K562 (cell line): ENCODE measurements around the gene EPHA2. TPM values are rescaled to one million over a fixed set of nuclear protein-coding genes. Genes with fewer than 3 reads are reported as not detected.
A peak's percentile ranks its signal among the peaks of the same experiment; 100 is the strongest.

ENCODE experiments used
- BRF1 ChIP-seq: IDR thresholded peaks from 3 replicates; pipeline ENCODE4 v1.6.1; 2011; ENCODE audit warnings: borderline replicate concordance, mild to moderate bottlenecking; ENCODE audit not compliant: insufficient read length; ENCODE audit errors: extremely low read depth
- ELF2 ChIP-seq: fragments of 250-450 bp; sonication (Bioruptor Pico); IDR thresholded peaks from 2 replicates; pipeline ENCODE4 v1.5.0; 2021; ENCODE audit warnings: mild to moderate bottlenecking
- ETV1 ChIP-seq: fragments of 450-650 bp; conservative IDR thresholded peaks from 2 replicates; pipeline ENCODE4 v1.6.1; 2016; ENCODE audit warnings: missing genetic modification characterization, control low read depth, low read depth, missing compliant biosample characterization
- HMG20A ChIP-seq: fragments of 450-650 bp; formaldehyde crosslinking; conservative IDR thresholded peaks from 2 replicates; pipeline ENCODE4 v1.4.0; 2020; ENCODE audit warnings: mild to moderate bottlenecking, mixed read lengths
- ILK ChIP-seq: fragments of 450-650 bp; IDR thresholded peaks from 2 replicates; pipeline ENCODE4 v1.6.1; 2016; ENCODE audit warnings: missing genetic modification characterization, low read depth, mild to moderate bottlenecking, missing compliant biosample characterization, moderate library complexity, borderline replicate concordance
- KAT8 ChIP-seq: fragments of 450-650 bp; IDR thresholded peaks from 2 replicates; pipeline ENCODE4 v1.6.1; 2016; ENCODE audit warnings: low read depth, mild to moderate bottlenecking
- MTA3 ChIP-seq: fragments of 450-650 bp; formaldehyde crosslinking; IDR thresholded peaks from 2 replicates; pipeline ENCODE4 v1.6.1; 2017; ENCODE audit warnings: mild to moderate bottlenecking, borderline replicate concordance
- NFIC ChIP-seq: fragments of 450-650 bp; IDR thresholded peaks from 2 replicates; pipeline ENCODE4 v1.6.1; 2017; ENCODE audit warnings: mild to moderate bottlenecking, inconsistent platforms
- NFXL1 ChIP-seq: fragments of 450-650 bp; formaldehyde crosslinking; IDR thresholded peaks from 2 replicates; pipeline ENCODE4 v1.4.0; 2021; ENCODE audit warnings: mild to moderate bottlenecking
- NONO ChIP-seq, 2 experiments: fragments of 200-400 bp in 1 of 2; fragments of 450-650 bp in 1 of 2; formaldehyde crosslinking in 1 of 2; IDR thresholded peaks; 2 replicates each; pipeline ENCODE4 v1.6.1; 2017; ENCODE audit warnings: low read depth in 2 of 2, mild to moderate bottlenecking in 2 of 2, moderate library complexity in 2 of 2, low read length in 1 of 2
- SAFB ChIP-seq: fragments of 200-400 bp; formaldehyde crosslinking; IDR thresholded peaks from 2 replicates; pipeline ENCODE4 v1.6.1; 2017; ENCODE audit warnings: low read depth, low read length, borderline replicate concordance
- SMARCA4 ChIP-seq: fragments of 450-650 bp; IDR thresholded peaks from 2 replicates; pipeline ENCODE4 v1.6.1; 2016
- SNRNP70 ChIP-seq: fragments of 200-400 bp; formaldehyde crosslinking; optimal IDR thresholded peaks from 2 replicates; pipeline ENCODE3; 2017; ENCODE audit warnings: low read depth, low read length
- TAF1 ChIP-seq: IDR thresholded peaks from 2 replicates; pipeline ENCODE4 v1.6.1; 2011; ENCODE audit warnings: mild to moderate bottlenecking, low read length, moderate library complexity; ENCODE audit not compliant: insufficient read depth, control insufficient read depth, severe bottlenecking; ENCODE audit errors: extremely low read depth
- ZEB2 ChIP-seq: fragments of 450-650 bp; IDR thresholded peaks from 2 replicates; pipeline ENCODE4 v1.6.1; 2016
- ZNF431 ChIP-seq: sonication (generic); formaldehyde crosslinking; IDR thresholded peaks from 2 replicates; pipeline ENCODE4 v1.8.0; 2022; ENCODE audit warnings: mild to moderate bottlenecking, missing genetic modification reagents
- polyA plus RNA-seq, 8 experiments: library from polyadenylated mRNA; depleted of rRNA in 4 of 8; stranded (reverse) in 5 of 8; unstranded in 3 of 8; fragments of >200 nt; fragmentation: Nextera tagmentation in 2 of 8; fragmentation: Illumina TruSeq in 1 of 8; extraction: Ambion mirVana in 2 of 8; extraction: Trizol in 1 of 8; gene quantifications; 2 replicates each; pipeline versions ENCODE4 v1.2.1 to v1.2.3, GENCODE V29; 2011 to 2014; ENCODE audit warnings: inconsistent platforms in 1 of 8, missing spikeins in 1 of 8
- total RNA-seq, 7 experiments: library from RNA; depleted of rRNA in 6 of 7; stranded (reverse); fragments of >200 nt in 6 of 7; fragmentation: Illumina TruSeq in 2 of 7; extraction: Trizol in 2 of 7; gene quantifications; 2 replicates each; pipeline versions ENCODE4 v1.2.1 to v1.2.3, GENCODE V29; 2011 to 2021; ENCODE audit warnings: low replicate concordance in 1 of 7
- TF ChIP-seq, protein P1 (sequence below): sonication (generic); formaldehyde crosslinking; IDR thresholded peaks from 2 replicates; pipeline ENCODE4 v1.8.0; 2022; ENCODE audit warnings: missing genetic modification reagents, mild to moderate bottlenecking, moderate library complexity, borderline replicate concordance
- TF ChIP-seq, protein P2 (sequence below): IDR thresholded peaks from 2 replicates; pipeline ENCODE4 v1.6.1; 2012; ENCODE audit warnings: low read depth, low read length, improper control_type of control experiment, borderline replicate concordance
- TF ChIP-seq, protein P3 (sequence below): fragments of 250-450 bp; sonication (Bioruptor Pico); IDR thresholded peaks from 2 replicates; pipeline ENCODE4 v1.9.0; 2021; ENCODE audit warnings: mild to moderate bottlenecking
- TF ChIP-seq, protein P4 (sequence below): fragments of 450-650 bp; IDR thresholded peaks from 2 replicates; pipeline ENCODE4 v1.6.1; 2018; ENCODE audit not compliant: partially characterized antibody
- TF ChIP-seq, protein P5 (sequence below): fragments of 450-650 bp; IDR thresholded peaks from 2 replicates; pipeline ENCODE4 v1.6.1; 2017; ENCODE audit warnings: mild to moderate bottlenecking, moderate library complexity

Gene EPHA2
- total and polyA plus RNA-seq, 9 of the 15 experiments (the other 6 are each of a cell fraction or from before 2014, with no cell fraction given) = 0.04 to 0.40 (median 0.07) TPM; not detected in 4

DNA sequence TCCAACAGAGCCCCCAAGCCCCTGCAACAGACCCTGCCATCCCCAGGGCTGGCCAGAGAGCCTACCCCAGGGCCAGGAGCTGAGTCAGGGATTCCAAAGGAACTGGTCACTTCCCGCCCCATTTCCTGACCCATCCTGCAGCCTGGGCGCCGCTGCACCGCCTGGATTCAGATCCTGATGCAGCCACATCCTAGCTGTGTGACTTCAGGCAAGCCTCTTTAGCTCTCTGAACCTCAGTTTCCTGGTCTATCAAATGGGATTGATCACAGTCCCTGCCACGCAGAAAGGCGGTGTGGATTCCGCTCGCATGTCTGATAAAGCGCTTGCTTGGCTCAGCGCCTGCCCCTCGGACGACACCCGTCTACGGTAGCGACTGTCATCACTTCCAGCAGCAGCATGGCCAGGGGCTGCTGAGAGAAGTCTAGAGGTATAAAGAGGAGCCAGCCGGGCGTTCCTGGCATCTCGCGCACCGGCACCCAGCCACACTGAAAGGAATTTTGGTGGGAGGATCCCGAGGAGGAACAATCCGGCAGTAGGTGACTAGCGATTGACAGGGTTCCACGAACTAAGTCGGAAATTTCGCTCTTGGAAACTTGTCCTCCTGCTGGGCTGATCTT is 10.1 kb downstream of the EPHA2 start (continued):
- TF ChIP-seq KAT8 (no peak), SNRNP70 (no peak), TAF1 (no peak), NFIC (peak; percentile 89), ZNF431 (CRISPR knock-in tag) (no peak), HMG20A (no peak), ELF2 (CRISPR knock-in tag) (no peak), MTA3 (0 out of 2 replicates have a peak, but pooled peaks have one; percentile 18), ZEB2 (no peak), NFXL1 (CRISPR knock-in tag) (no peak), NONO (IDR thresholded peaks at IDR 0.05; ENCODE audit: low read depth in 2 of 2, low read length in 1 of 2) (no peak), ILK (no peak), SMARCA4 (no peak), BRF1 (no peak), SAFB (peak; percentile 70; the same call in 1 of the 2 replicates), ETV1 (peak; percentile 56)
- TF ChIP-seq, protein P1, sequence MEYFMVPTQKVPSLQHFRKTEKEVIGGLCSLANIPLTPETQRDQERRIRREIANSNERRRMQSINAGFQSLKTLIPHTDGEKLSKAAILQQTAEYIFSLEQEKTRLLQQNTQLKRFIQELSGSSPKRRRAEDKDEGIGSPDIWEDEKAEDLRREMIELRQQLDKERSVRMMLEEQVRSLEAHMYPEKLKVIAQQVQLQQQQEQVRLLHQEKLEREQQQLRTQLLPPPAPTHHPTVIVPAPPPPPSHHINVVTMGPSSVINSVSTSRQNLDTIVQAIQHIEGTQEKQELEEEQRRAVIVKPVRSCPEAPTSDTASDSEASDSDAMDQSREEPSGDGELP (CRISPR knock-in tag) = no peak
- TF ChIP-seq, protein P2, sequence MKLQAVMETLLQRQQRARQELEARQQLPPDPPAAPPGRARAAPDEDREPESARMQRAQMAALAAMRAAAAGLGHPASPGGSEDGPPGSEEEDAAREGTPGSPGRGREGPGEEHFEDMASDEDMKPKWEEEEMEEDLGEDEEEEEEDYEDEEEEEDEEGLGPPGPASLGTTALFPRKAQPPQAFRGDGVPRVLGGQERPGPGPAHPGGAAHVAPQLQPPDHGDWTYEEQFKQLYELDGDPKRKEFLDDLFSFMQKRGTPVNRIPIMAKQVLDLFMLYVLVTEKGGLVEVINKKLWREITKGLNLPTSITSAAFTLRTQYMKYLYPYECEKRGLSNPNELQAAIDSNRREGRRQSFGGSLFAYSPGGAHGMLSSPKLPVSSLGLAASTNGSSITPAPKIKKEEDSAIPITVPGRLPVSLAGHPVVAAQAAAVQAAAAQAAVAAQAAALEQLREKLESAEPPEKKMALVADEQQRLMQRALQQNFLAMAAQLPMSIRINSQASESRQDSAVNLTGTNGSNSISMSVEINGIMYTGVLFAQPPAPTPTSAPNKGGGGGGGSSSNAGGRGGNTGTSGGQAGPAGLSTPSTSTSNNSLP = no peak; the same call in 1 of the 2 replicates
- TF ChIP-seq, protein P3, sequence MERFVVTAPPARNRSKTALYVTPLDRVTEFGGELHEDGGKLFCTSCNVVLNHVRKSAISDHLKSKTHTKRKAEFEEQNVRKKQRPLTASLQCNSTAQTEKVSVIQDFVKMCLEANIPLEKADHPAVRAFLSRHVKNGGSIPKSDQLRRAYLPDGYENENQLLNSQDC (CRISPR knock-in tag) = no peak
- TF ChIP-seq, protein P4, sequence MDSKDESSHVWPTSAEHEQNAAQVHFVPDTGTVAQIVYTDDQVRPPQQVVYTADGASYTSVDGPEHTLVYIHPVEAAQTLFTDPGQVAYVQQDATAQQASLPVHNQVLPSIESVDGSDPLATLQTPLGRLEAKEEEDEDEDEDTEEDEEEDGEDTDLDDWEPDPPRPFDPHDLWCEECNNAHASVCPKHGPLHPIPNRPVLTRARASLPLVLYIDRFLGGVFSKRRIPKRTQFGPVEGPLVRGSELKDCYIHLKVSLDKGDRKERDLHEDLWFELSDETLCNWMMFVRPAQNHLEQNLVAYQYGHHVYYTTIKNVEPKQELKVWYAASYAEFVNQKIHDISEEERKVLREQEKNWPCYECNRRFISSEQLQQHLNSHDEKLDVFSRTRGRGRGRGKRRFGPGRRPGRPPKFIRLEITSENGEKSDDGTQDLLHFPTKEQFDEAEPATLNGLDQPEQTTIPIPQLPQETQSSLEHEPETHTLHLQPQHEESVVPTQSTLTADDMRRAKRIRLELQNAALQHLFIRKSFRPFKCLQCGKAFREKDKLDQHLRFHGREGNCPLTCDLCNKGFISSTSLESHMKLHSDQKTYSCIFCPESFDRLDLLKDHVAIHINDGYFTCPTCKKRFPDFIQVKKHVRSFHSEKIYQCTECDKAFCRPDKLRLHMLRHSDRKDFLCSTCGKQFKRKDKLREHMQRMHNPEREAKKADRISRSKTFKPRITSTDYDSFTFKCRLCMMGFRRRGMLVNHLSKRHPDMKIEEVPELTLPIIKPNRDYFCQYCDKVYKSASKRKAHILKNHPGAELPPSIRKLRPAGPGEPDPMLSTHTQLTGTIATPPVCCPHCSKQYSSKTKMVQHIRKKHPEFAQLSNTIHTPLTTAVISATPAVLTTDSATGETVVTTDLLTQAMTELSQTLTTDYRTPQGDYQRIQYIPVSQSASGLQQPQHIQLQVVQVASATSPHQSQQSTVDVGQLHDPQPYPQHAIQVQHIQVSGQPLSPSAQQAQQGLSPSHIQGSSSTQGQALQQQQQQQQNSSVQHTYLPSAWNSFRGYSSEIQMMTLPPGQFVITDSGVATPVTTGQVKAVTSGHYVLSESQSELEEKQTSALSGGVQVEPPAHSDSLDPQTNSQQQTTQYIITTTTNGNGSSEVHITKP = no peak
- TF ChIP-seq, protein P5, sequence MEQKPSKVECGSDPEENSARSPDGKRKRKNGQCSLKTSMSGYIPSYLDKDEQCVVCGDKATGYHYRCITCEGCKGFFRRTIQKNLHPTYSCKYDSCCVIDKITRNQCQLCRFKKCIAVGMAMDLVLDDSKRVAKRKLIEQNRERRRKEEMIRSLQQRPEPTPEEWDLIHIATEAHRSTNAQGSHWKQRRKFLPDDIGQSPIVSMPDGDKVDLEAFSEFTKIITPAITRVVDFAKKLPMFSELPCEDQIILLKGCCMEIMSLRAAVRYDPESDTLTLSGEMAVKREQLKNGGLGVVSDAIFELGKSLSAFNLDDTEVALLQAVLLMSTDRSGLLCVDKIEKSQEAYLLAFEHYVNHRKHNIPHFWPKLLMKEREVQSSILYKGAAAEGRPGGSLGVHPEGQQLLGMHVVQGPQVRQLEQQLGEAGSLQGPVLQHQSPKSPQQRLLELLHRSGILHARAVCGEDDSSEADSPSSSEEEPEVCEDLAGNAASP = no peak
